ENCODE measurements around the gene ECHS1.

ECHS1 gene

DNA sequence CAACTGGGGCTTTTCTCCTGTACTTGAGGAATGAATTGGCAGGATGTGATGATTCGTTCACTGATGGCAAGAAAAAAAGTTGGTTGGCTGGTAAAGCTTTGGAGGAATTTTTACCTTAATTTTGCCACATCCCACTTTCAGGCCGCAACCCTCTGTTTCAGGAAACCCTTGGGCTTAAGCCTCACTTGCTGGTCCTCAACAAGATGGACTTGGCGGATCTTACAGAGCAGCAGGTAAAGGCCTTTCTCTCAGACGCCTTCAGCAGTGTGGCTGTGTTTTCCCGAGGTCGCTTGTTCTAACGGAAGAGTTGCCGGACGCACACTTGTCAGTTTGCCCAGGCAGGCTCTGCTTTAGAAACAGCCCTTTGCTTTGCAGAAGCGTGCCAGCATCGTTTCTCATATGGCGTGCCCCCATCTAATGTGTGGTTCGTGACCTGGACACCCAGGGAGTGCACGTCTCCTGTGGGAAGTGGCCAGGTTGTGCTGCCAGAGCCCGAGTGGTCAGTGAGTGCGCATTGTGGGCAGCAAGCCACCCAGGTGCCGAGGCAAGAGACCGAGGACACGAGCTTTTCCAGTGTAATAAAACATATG, 23.0 kb upstream of the ECHS1 start:
- TF ChIP-seq, protein P1, sequence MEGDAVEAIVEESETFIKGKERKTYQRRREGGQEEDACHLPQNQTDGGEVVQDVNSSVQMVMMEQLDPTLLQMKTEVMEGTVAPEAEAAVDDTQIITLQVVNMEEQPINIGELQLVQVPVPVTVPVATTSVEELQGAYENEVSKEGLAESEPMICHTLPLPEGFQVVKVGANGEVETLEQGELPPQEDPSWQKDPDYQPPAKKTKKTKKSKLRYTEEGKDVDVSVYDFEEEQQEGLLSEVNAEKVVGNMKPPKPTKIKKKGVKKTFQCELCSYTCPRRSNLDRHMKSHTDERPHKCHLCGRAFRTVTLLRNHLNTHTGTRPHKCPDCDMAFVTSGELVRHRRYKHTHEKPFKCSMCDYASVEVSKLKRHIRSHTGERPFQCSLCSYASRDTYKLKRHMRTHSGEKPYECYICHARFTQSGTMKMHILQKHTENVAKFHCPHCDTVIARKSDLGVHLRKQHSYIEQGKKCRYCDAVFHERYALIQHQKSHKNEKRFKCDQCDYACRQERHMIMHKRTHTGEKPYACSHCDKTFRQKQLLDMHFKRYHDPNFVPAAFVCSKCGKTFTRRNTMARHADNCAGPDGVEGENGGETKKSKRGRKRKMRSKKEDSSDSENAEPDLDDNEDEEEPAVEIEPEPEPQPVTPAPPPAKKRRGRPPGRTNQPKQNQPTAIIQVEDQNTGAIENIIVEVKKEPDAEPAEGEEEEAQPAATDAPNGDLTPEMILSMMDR (IDR thresholded peaks at IDR 0.05; ENCODE audit: low read depth, low read length) = no peak
- H3K4me3 ChIP-seq (ENCODE audit: low read depth, low read length) = no peak overlapping the region

DNA sequence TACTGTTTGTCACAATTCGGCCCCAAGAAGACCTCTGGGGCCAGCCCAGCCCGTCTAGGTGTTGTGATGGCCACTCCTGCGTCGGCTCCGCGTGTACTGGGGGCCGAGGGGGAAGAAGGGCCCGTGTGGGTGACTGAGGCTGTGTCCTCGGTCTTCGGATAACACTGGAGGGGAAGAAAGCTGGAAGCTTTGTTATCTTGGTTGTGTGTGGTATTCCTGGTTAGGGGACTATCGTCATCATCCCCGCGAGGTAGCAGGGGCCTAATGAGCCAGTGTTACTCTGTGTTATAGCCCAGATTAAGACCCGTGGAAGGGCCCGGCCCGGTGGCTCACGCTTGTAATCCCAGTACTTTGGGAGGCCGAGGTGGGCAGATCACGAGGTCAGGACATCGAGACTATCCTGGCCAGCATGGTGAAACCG, 21.7 kb upstream of the ECHS1 start:
- peak overlapping the region; percentile 95 for H3K4me3 ChIP-seq (ENCODE audit: low read depth, low read length)
- TF ChIP-seq, protein P1 (IDR thresholded peaks at IDR 0.05; ENCODE audit: low read depth, low read length) = no peak

DNA sequence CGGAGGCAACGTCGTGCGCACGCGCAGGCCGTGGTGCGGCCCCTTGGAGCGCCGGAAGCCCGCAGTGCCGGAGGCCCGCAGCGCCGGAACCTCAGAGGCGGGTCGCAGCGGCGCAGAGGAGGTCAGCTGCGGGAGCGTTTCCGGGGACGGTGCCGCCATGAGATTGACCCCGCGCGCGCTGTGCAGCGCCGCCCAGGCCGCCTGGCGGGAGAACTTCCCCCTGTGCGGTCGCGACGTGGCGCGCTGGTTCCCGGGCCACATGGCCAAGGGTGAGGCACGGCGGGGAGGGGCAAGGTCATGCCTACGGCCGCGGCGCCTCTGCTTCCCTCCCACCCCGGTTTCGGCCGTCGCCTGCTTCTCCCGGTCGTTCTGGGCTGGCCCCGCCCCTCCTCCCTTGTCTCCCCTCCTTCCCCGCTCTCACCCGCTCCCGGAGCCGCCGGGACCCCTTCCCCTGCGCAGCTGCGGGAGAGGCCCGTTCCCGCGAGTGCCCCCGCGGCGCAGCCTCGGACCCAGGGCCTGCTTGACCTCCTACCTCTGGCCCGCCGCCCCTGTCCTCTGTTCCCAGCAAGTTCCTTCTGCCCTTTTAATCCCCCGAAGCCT, 21.0 kb upstream of the ECHS1 start, which contains the start of gene MTG1:
TSS of gene MTG1 (plus strand) at position 94 of the 600 bp plus-strand sequence. CDS start at position 158, 64 bp downstream.
- H3K4me3 ChIP-seq (ENCODE audit: low read depth, low read length) = peak within 1 kb of the TSS; percentile 95
- TF ChIP-seq, protein P1 (IDR thresholded peaks at IDR 0.05; ENCODE audit: low read depth, low read length) = no peak

DNA sequence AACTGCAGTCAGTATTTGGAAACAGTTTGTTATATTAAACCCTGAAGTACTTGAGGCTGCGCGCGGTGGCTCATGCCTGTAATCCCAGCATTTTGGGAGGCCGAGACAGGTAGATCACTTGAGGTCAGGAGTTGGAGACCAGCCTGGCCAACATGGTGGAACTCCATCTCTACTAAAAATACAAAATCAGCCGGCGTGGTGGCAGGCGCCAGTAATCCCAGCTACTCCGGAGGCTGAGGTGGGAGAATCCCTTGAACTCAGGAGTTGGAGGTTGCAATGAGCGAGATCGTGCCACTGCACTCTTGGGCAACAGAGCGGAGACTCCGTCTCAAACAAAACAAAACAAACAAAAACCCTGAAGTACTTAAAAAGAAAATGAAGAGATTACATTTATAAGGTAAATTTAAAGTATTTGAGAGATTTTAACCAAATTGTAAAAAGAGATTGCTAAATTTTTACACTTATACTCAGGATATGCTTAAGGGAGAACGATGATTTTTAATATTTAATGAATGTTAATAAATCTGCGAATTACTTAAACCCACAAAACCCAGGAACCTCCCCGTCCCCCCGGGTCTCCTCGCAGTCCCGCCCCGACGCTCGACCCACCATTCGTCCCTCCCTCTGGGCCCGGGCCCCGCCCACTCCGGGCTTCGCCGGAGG, 20.4 kb upstream of the ECHS1 start:
- peak overlapping the region; percentile 95 for H3K4me3 ChIP-seq (ENCODE audit: low read depth, low read length)
- TF ChIP-seq, protein P1 (IDR thresholded peaks at IDR 0.05; ENCODE audit: low read depth, low read length) = no peak

DNA sequence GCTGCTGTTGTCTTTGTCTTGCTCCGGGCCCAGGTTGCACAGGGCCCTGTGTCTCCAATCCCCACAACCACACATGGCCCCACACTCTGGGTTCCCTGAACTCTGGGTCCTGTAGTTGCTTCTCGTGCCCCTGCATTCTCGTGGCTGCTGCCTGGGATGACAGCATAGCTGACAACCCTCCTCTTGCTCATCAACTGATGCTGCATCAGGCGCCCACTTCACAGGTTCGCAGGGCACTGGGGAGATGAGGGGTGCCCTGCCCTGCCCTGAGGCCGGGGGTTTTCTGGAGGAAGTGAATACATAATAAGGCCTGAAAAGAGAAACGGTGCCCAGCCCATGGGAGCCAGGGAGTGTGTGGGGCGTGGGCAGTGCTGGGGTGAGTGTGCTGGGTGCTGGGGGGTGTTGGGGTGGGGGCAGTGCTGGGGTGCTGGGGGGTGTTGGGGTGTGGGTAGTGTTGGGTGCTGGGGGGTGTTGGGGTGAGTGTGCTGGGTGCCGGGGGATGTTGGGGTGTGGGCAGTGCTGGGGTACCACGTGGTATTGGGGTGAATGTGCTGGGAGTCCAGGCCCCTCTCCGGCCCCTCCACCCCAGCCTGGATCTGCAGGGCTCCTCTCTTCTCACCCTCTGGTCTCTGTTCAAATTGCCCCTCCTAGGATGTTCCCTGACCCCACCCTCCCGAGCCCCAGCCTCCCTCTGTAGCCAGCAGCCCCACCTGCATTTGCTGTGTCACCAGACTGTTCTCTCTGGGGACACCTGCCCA, 18.8 kb upstream of the ECHS1 start:
- TF ChIP-seq, protein P1 (IDR thresholded peaks at IDR 0.05; ENCODE audit: low read depth, low read length) = no peak
- H3K4me3 ChIP-seq (ENCODE audit: low read depth, low read length) = no peak overlapping the region

DNA sequence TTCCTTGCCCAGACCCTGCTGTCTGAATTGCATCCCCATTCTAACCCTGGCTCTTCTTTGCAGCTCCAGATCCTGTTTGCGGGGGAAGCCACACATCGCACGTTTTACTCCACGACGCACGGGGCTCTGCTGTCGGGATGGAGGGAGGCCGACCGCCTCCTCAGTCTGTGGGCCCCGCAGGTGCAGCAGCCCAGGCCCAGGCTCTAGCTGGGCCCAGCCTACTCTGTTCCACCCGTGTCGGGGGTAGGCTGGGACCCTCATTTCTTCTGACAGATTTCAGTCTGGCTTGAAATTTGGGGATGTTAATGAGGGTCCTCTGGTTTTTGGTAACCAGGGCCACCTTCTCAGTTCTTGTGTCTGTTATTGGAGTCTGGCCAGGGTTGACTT, 18.1 kb upstream of the ECHS1 start:
- TF ChIP-seq, protein P1 (IDR thresholded peaks at IDR 0.05; ENCODE audit: low read depth, low read length) = no peak
- no peak overlapping the region for H3K4me3 ChIP-seq (ENCODE audit: low read depth, low read length)
